Measurements from ENCODE around the gene ARHGAP45.
A peak's percentile ranks its signal among the peaks of the same experiment; 100 is the strongest.

Gene ARHGAP45

DNA sequence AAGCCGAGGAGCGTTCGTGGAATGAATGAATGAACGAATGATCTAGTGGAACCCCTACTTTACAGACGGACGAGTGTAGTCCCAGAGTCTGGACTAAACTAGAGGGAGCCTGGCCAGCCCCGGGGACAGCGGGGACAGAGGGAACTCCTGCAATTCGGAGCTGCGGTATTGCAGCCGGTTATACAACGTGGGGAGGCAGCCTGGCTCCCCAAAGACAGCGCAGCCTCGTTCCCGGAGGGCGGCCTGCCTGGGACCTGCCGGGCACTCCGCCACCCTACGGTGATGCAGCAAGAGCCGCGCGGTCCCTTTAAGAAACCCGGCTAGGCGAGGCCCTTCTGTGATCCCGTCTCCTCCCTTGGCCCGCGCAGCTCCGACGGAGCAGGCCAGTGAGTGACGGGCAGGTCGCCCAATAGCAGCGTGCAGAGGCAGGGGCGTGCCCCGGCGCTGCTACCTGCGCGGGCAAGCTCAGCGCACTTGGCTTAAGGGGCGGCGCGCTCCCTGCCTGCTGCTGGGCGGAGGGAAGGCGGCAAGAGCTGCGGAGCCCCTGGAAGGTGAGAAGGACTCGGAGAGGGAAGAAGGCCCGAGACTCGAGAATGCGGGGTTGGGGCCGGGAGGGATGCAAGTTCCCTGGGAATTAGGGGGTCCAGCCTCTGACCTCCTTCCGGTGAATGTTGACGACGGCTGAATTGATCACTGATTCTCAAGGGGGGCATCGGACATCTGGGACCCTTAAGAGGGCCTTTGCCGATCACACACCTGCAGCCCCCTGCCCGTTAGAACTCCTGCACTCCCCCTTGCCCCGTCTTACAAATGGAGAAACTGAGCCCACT is 27.1 kb upstream of the ARHGAP45 start, which contains the start of gene ABCA7:
Gene ABCA7, plus strand, starts transcription at position 462 of the 830 bp plus-strand sequence. CDS start 1,255 bp downstream, outside the sequence.
- DNase-seq (ENCODE audit: low read depth in 2 of 2), result peak; percentile 98 to 99

GRCh38 chr19:1040476-1041271 is 26.3 kb upstream of the ARHGAP45 start:
- peak; percentile 86 to 87 for DNase-seq (ENCODE audit: low read depth in 2 of 2)

- no peak for DNase-seq (ENCODE audit: low read depth in 2 of 2)
These were observed 25.6 kb upstream of the ARHGAP45 start for GRCh38 chr19:1041272-1041834.

- DNase-seq (ENCODE audit: low read depth in 2 of 2), result no peak
These were observed 24.9 kb upstream of the ARHGAP45 start for GRCh38 chr19:1041835-1042685.

DNA sequence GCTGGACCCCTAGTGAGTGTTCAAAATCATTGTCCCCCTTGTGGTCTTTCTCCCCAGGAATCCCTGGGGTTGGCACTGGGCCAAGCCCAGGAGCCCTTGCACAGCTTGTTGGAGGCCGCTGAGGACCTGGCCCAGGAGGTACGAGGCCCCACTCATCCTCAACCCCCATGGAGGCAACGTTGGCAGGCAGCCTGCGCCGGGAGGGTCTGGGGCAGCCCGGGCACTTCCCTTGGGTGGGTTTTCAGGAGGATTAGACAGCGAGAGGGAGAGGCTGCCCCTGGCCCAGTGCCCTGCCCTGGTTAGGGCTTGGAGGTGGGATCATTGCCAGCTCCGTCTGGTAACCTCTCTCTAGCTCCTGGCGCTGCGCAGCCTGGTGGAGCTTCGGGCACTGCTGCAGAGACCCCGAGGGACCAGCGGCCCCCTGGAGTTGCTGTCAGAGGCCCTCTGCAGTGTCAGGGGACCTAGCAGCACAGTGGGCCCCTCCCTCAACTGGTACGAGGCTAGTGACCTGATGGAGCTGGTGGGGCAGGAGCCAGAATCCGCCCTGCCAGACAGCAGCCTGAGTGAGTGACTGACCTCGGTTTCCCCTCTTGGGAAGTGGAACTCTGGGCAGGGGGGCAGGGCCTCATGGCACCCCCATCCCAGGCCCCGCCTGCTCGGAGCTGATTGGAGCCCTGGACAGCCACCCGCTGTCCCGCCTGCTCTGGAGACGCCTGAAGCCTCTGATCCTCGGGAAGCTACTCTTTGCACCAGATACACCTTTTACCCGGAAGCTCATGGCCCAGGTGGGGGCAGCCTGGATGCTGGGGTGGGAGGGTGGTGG is 24.1 kb upstream of the ARHGAP45 start:
- DNase-seq (ENCODE audit: low read depth in 2 of 2), result no peak

DNA sequence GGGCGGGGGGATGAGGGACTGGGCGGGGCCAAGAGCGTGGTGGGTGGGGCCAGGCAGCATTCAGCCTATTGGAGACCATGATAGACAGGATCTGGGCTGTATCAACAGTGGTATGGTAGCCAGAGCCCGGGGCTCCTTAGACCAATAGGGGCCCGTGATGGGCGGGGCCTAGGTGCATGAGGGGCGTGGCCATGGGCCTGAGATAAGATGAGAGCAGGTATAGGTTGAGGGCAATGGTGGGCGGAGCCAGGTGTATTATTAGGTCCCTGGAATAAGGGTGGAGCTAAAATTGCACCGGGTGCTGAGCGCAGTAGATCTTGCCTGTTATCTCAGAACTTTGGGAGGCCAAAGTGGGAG is 21.7 kb upstream of the ARHGAP45 start:
- no peak for DNase-seq (ENCODE audit: low read depth in 2 of 2)

DNA sequence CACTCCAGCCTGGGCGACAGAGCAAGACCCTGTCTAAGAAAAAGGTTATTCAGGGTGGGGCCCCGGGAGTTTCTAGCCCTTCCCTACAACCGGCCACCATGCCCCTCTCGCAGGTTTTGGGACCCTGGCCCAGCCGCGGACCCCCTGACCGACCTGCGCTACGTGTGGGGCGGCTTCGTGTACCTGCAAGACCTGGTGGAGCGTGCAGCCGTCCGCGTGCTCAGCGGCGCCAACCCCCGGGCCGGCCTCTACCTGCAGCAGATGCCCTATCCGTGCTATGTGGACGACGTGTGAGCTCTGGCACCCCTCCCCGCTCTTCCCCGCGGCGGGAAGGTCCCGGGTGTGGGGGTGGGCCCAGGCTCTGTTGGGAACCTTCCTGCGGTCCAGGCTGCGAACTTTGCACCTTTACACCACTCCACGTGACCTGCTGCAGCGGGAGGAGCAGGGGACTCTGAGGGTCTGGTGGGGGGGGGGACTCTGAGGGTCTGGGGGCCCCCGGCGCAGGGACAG is 20.8 kb upstream of the ARHGAP45 start:
- DNase-seq (ENCODE audit: low read depth in 2 of 2), result no peak

- DNase-seq (ENCODE audit: low read depth in 2 of 2), result no peak
These were observed 19.9 kb upstream of the ARHGAP45 start for GRCh38 chr19:1046836-1047695.

DNA sequence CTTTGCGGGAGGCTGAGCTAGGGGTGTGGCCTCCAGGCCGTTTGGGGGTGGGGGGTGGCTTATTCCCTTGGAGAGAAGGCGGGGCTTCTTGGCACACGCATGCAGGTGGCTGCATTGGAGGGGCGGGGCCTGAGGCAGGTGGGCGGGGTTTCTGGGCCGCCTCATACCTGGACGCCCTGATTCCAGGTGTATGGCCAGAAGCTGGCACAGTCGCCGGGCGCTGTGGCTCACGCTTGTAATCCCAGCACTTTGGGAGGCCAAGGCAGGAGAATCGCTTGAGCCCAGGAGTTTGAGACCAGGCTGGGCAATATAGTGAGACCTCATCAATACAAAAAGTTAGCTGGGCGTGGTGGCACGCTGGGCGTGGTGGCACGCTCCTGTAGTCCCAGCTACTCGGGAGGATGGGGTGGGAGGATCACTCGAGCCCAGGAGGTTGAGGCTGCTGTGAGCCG is 19.2 kb upstream of the ARHGAP45 start:
- no peak for DNase-seq (ENCODE audit: low read depth in 2 of 2)

- no peak for DNase-seq (ENCODE audit: low read depth in 2 of 2)
These were observed 17.9 kb upstream of the ARHGAP45 start for GRCh38 chr19:1049106-1049505.

GRCh38 chr19:1049800-1050199 is 17.2 kb upstream of the ARHGAP45 start:
- no peak for DNase-seq (ENCODE audit: low read depth in 2 of 2)

DNA sequence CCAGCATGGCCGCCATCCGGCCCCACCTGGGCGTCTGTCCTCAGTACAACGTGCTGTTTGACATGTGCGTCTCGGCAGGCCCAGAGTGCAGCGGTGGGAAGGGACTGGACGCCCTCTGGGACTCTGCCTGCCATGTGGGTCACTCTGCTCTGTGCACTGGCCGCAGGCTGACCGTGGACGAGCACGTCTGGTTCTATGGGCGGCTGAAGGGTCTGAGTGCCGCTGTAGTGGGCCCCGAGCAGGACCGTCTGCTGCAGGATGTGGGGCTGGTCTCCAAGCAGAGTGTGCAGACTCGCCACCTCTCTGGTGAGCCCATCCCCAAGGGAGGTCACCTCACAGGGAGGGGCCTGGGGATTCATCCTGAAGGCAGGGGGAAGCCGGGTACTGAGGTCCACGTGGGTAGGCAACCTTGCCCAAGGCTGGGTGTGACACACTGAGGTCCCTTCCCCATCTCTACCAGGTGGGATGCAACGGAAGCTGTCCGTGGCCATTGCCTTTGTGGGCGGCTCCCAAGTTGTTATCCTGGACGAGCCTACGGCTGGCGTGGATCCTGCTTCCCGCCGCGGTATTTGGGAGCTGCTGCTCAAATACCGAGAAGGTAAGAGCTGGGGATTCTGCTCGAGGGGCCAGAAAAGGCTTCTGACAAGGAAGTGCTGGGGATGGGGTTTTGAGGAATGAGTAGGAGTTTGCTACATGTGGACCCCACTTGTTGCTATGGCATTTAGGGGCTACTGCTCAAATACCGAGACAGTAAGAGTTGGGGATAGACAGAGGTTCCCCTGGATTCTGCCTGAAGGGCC is 15.8 kb upstream of the ARHGAP45 start:
- DNase-seq (ENCODE audit: low read depth in 2 of 2), result no peak

GRCh38 chr19:1051791-1052190 is 15.2 kb upstream of the ARHGAP45 start:
- no peak for DNase-seq (ENCODE audit: low read depth in 2 of 2)

DNA sequence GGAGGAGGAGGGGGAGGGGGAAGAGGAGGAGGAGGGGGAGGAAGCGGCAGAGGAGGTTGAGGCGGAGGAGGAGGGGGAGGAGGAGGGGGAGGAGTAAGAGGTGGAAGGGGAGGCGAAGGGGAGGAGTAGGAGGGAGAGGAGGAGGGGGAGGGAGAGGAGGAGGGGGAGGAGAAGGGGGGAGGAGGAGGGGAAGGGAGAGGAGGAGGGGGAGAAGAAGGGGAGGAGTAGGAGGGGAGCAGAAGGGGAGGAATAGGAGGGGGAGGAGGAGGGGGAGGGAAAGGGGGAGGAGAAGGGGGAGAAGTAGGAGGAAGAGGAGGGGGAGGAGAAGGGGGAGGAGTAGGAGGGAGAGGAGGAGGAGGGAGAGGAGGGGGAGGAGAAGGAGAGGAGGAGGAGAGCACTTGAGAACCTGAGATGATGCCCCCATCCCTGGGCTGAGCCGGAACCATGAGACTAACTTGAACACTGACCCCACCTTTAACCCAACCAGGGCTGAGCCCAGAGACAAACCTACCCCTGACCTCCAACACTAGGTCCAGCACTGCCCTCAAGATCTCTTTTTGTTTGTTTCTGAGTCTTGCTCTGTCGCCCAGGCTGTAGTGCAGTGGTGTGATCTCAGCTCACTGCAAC is 14.5 kb upstream of the ARHGAP45 start:
- no peak for DNase-seq (ENCODE audit: low read depth in 2 of 2)

DNA sequence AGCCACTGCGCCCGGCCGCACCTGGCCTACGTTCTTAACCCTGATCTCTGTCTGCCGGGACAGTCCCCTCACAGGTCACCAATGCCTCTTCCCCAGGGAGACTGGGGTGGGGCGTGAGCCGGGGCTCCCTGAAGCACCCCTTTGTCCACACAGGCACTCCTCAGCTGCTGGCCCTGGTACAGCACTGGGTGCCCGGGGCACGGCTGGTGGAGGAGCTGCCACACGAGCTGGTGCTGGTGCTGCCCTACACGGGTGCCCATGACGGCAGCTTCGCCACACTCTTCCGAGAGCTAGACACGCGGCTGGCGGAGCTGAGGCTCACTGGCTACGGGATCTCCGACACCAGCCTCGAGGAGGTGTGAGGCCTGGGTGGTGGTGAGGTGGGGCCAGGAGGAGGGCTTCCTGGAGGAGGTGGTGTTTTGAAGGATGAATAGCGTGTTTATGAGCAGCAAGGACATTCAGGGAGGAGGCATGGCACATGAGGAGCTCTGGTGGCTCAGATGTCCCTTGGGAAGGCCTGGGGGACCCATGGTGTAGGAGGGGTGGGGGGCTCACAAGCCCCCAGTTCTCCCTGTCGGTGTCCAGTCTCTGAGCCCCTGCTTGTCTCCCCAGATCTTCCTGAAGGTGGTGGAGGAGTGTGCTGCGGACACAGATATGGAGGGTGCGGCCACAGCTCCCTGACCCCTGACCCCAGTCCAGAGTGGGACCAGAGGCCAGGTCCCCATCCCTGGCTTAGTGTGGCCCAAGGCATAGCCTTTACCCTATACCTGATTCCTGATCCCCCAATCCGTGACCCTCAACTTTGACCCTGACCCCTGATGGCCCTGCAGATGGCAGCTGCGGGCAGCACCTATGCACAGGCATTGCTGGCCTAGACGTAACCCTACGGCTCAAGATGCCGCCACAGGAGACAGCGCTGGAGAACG is 13.5 kb upstream of the ARHGAP45 start:
- no peak for DNase-seq (ENCODE audit: low read depth in 2 of 2)

DNA sequence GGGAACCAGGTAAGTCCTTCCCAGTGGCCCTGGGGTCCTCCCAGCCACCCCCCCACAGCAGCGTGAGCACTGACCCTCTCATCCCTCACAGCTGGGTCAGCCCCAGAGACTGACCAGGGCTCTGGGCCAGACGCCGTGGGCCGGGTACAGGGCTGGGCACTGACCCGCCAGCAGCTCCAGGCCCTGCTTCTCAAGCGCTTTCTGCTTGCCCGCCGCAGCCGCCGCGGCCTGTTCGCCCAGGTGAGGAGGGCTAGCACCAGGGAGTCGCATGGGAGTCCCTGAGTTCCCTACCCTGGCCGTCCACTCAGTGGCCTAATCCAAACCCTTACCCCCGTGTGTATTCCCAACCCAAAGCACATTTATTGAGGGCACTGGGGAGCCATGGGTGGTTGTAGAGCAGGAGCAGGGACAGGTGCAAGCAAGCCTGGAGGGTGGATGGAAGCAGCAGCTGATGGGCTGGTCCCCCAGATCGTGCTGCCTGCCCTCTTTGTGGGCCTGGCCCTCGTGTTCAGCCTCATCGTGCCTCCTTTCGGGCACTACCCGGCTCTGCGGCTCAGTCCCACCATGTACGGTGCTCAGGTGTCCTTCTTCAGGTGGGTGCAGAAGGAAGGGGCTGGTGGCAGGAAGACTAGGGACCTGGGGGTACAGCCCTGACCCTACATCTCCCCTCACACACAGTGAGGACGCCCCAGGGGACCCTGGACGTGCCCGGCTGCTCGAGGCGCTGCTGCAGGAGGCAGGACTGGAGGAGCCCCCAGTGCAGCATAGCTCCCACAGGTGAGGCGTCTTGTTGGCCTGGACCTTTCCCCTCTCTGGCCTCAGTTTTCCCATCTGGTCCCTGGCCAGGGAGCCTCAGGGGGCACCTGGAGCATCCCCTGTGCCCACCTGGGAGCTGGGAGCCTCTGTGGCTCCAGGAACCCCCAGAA is 12.6 kb upstream of the ARHGAP45 start:
- no peak for DNase-seq (ENCODE audit: low read depth in 2 of 2)

All from stimulated activated CD8-positive, alpha-beta memory T cell treated with anti-CD3 and anti-CD28 coated beads, Interleukin-7, amount 100 ng/mL, for 4 hours (primary cell).